Stimulated activated CD4-positive, alpha-beta T cell treated with anti-CD3 and anti-CD28 coated beads, TNF-alpha, amount 100 ng/mL, for 1 hour (primary cell): ENCODE data around the gene ALG1.
"Not testable (repeated sequence)": the region's sequence is repeated elsewhere in the genome, so short reads cannot be mapped to it uniquely, and the experiment has no call there.

Experiments
- DNase-seq, 3 donors: peaks; one replicate each; pipeline ENCODE4 v3.0.0-alpha.2; 2020; ENCODE audit warnings: low read depth in 3 of 3, low spot score in 1 of 3

ALG1 gene

GRCh38 chr16:5044581-5044980 lies 27.1 kb upstream of the ALG1 start:
- DNase-seq = not testable (repeated sequence)

- DNase-seq = no peak
Observed at GRCh38 chr16:5045499-5046115, 26.0 kb upstream of the ALG1 start.

DNA sequence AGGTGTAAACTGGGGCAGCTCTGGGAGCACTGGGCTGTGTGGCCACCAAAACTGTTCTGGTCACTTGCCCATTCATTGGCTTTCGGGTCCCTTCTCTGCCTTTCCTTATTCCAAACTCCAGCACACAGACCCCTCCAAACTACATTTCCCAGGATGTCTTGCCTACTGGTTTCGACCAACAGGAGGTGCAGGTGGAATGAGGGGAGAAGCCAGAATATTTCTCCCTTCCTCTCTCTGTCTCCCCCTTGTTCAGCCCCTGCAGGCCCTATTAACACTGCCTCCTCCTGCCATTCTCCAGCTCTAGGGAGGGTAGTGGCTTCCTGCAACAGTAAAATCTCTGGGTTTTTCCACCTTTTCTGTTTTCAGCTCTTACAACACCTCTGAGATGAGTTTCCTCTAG lies 24.7 kb upstream of the ALG1 start:
- DNase-seq = no peak

- DNase-seq = no peak
Observed at GRCh38 chr16:5054876-5055865, 16.5 kb upstream of the ALG1 start.

GRCh38 chr16:5056352-5056751 lies 15.3 kb upstream of the ALG1 start:
- DNase-seq = no peak

DNA sequence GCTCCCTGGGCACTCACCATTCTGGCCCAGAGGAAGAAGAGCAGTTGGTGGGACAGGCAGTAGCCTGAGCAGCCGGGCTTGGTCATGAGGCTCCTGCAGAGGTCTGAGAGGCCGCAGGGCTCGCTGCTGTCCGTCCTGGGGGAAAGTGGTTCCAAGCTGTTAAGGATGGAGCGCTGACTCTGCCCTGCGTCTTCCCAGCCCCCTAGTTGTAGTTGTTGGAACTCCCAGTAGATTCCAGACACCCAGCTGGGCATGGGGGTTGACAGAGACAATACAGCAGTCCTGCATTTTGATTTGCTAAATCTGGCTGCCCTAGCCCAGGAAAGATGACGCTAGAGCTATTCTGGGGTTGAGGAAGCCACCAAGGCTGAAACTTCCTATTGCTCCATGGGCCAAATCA lies 13.2 kb upstream of the ALG1 start:
- DNase-seq = no peak

- DNase-seq = no peak
Observed at GRCh38 chr16:5059386-5060072, 12.1 kb upstream of the ALG1 start.

GRCh38 chr16:5060073-5060641 lies 11.5 kb upstream of the ALG1 start:
- no peak for DNase-seq

- DNase-seq = no peak
Observed at GRCh38 chr16:5062051-5062450, 9.6 kb upstream of the ALG1 start.

DNA sequence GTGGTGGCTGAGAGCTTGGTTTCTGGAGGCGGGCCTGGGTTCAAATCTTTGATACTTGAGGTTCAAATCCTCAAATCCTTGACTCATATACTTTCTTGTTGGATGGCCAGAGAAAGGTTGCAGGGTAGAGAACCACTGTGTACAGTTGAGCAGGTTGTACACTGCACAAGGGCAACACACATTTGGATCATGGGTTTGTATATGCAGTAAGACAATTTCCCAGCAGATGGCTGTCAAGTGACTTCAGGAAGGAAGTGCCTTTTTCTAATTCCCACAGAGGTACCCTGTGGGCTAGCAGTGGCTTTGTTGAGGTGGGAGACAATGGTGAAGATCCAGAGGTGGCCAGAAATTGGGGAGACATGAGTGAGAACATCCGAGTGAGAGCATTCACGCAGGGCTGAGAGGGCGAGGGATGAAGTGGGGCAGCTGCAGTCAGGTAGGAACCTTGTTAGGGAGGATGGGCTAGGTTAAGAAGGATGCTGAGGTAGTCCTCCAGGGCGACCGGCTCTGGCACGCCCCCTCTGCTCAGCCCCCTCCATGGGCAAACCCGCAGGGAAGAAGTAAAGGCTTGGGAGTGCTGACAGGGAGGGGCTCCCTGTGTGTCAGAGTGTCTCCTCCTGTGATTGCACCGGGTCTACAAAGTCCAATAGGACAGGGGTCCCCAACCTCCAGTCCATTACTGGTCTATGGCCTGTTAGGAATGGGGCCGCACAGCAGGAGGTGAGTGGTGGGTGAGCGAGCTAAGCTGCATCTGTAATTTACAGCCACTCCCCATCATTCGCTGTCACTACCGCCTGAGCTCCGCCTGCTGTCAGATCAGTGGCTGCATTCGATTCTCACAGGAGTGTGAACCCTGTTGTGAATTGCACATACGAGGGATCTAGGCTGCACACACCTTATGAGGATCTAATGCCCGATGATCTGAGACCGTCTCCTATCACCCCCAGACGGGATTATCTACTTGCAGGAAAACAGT lies 8.6 kb upstream of the ALG1 start:
- DNase-seq = no peak

DNA sequence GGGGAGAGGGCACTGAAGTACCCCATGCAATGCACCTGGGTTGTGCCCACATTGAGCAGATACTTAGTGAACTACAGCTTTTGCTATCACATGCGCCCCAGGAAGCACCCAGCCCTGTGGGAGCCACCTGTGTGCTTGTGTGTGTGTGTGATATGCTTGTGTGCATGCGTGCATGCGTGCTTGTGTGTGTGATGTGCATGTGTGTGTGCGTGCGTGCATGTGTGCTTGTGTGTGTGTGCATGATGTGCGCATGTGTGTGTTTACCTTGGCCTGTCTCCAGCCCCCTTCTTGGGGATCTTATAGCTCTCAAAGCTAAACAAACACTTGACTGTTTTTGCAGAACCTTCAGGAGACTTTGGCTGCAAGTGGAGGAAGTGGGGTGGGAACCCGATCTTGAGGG lies 6.7 kb upstream of the ALG1 start:
- DNase-seq = no peak

DNA sequence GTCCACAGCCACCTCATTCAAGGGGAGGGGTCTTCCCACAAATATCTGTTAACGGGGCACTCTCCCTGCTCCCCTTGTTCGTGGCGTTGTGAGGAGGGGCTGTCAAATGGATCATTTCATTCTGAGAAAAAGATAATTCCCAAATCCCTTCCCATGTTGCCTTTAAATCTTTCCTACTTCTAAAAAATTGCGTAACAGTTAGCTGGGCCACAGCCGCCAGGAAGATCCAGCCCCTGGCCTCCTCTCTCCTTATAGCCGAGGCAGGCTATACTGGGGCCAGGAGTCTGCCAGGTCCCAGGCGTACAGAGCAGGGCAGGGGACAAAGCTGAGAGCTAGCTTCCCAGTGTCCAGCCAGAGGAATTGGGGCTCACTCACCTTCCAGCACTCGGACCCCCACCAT lies 6.3 kb upstream of the ALG1 start:
- DNase-seq = no peak

DNA sequence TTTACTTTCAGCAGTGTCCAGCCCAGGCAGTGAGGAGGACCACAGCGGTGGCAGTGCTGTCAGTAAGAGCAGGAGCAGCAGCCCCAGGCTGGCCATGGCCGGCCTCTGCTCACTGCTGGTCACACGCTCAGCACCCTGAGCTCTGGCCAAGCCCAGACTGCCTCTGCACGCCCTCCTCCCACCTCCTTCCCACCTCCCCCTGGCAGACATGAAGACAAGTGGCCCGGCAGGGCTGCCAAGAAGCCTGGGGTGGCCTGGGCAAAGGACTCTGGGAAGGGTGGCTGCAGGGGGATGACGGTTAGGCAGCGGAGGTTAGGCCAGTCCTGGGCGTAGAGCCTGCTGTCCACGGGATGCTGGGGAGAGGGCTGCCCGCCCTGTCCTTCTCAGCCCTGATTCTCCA lies 5.8 kb upstream of the ALG1 start, which contains the start of gene C16orf89:
C16orf89 (minus strand) TSS at position 144 of the 400 bp plus-strand sequence; CDS start at position 96, 48 bp downstream.
- no peak for DNase-seq

GRCh38 chr16:5066511-5066910 lies 5.1 kb upstream of the ALG1 start:
- no peak for DNase-seq

DNA sequence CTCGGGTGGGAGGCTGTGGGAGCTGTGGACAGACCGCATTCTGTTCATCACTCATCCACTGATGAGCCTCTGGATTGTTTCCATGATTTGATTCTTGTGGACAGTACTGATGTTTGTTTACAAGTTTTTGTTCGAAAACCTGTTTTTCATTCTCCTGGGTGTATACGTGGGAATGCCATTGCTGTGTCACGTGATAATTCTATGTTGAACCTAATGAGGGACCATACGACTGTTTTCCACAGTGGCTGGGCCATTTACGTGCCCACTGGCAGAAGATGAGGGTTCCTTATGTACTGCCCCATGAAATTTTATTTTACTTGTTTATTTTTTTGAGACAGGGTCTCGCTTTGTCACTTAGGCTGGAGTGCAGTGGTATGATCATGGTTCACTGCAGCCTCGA lies 2.6 kb upstream of the ALG1 start:
- no peak for DNase-seq

DNA sequence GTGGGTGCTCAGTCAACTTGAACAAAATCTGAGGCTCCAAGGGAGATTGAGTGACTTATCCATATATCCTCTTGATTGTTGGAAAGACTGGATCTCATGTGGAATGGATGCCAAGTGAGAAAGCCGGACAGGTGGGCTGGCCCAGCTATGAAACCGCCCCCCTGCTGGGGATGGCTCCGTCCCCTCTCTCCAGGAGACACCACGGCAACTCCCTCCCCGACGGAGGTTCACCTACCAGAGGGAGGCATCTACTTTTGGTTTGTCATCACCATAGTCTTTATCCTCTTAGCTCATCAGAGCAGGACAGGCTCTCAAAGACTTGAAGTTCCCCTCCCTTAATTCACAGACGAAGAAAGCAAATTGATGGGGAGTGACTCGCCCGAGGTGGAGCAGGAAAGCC lies 1.8 kb upstream of the ALG1 start:
- no peak for DNase-seq

- no peak for DNase-seq
Observed at GRCh38 chr16:5070431-5071186, 1.0 kb upstream of the ALG1 start.

DNA sequence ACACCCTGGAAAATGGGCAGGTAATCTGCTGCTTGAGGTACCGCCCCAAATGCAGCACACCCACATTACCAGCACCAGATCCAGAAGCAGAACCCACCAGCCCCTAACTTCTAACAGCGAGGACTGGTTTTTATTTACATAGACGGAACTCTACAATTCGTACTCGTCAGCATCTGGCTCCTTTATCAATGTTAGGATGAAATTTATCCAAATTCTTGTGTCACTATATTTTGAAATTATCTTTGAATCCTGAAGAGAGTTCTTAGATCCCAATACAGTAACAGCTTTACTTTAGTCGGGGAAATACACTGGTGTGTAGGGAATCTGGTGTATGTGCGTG lies 332 bp upstream of the ALG1 start:
- DNase-seq = no peak

- DNase-seq = no peak
Observed at GRCh38 chr16:5072334-5073278, 963 bp downstream of the ALG1 start.
